GM23248 (cell line): Measurements from ENCODE around the gene IL21.

ENCODE experiments used
- EZH2 ChIP-seq: fragments of 200-600 bp; sonication (generic); IDR thresholded peaks from 2 replicates; pipeline ENCODE4 v1.6.1; 2018; ENCODE audit warnings: antibody characterized with exemption, mild to moderate bottlenecking; ENCODE audit not compliant: insufficient read depth, poor library complexity, severe bottlenecking
- EZH2phosphoT487 ChIP-seq: fragments of 200-600 bp; sonication (generic); IDR thresholded peaks from 2 replicates; pipeline ENCODE4 v1.6.1; 2018; ENCODE audit warnings: antibody characterized with exemption, moderate library complexity, mild to moderate bottlenecking, low read depth; ENCODE audit not compliant: insufficient read depth

DNA sequence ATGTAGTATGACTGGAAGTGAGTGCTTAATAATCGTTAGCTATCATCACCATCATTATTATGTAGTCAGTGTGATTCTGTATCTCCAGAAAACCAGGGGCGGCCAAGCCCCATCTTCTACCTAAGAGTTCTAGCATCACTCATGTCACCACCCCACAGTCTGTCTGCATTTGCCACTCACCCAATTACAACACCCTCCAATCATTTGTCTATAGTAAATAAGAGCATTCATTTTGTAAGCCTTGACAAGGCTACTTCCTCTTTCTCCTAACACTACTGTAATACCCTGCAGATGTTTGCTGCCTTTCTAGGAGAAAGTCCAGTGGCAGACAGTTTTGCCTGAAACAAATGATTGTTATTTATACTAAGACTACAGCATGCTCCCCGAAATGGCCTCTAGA is 15.8 kb upstream of the IL21 start:
- TF ChIP-seq EZH2phosphoT487 = no peak
- no peak for TF ChIP-seq EZH2
